Smooth muscle cell (in vitro differentiated cells): Measurements from ENCODE around the gene SLC9A3. TPM values are rescaled to one million over a fixed set of nuclear protein-coding genes. Genes with fewer than 3 reads are reported as not detected.

Source experiments
- DNase-seq: peaks from one replicate; lab custom pipeline; 2025; ENCODE audit not compliant: unreplicated experiment; lab: John Stamatoyannopoulos, UW
- H2AFZ ChIP-seq: fragments of 200-600 bp; sonication (generic); 2 replicates; pipeline ENCODE4 v1.6.0; 2016; ENCODE audit warnings: antibody characterized with exemption, low read depth, mild to moderate bottlenecking
- H3F3A ChIP-seq: fragments of 200-600 bp; sonication (generic); 2 replicates; pipeline ENCODE4 v1.6.0; 2017; ENCODE audit warnings: antibody characterized with exemption, low read depth
- H3K27ac ChIP-seq: fragments of 200-600 bp; sonication (generic); 2 replicates; pipeline ENCODE4 v1.5.1; 2016; ENCODE audit warnings: low read depth, mild to moderate bottlenecking
- H3K27me3 ChIP-seq: fragments of 200-600 bp; sonication (generic); 2 replicates; pipeline ENCODE4 v1.6.1; 2016; ENCODE audit warnings: low read depth, mild to moderate bottlenecking
- H3K36me3 ChIP-seq: fragments of 200-600 bp; sonication (generic); 2 replicates; pipeline ENCODE4 v1.5.1; 2016; ENCODE audit warnings: low read depth
- H3K4me1 ChIP-seq: fragments of 200-600 bp; sonication (generic); 2 replicates; pipeline ENCODE4 v1.5.1; 2016; ENCODE audit warnings: low read depth
- H3K4me2 ChIP-seq: fragments of 200-600 bp; sonication (generic); 2 replicates; pipeline ENCODE4 v1.6.0; 2016; ENCODE audit warnings: mild to moderate bottlenecking
- H3K4me3 ChIP-seq: fragments of 200-600 bp; sonication (generic); 2 replicates; pipeline ENCODE4 v1.5.1; 2016; ENCODE audit warnings: mild to moderate bottlenecking
- H3K79me2 ChIP-seq: fragments of 200-600 bp; sonication (generic); 2 replicates; pipeline ENCODE4 v1.6.0; 2016; ENCODE audit warnings: low read depth, mild to moderate bottlenecking
- H3K9ac ChIP-seq: fragments of 200-600 bp; sonication (generic); 2 replicates; pipeline ENCODE4 v1.6.0; 2016; ENCODE audit warnings: low read depth
- H3K9me3 ChIP-seq: fragments of 200-600 bp; sonication (generic); replicated peaks from 2 replicates; pipeline ENCODE4 v1.5.1; 2016; ENCODE audit warnings: low read depth
- H4K20me1 ChIP-seq: fragments of 200-600 bp; sonication (generic); 2 replicates; pipeline ENCODE4 v1.6.0; 2016; ENCODE audit warnings: low read depth
- CTCF ChIP-seq: fragments of 200-600 bp; sonication (generic); IDR thresholded peaks from 2 replicates; pipeline ENCODE4 v1.5.1; 2017; ENCODE audit warnings: borderline replicate concordance, mild to moderate bottlenecking, antibody characterized with exemption; ENCODE audit not compliant: insufficient read depth, poor library complexity, severe bottlenecking
- WGBS: methylation state at CpG from one replicate; pipeline ENCODE4 v1.1.7; 2016; ENCODE audit warnings: low lambda C conversion rate; 5-methylcytosine and 5-hydroxymethylcytosine counted together
- polyA plus RNA-seq: library from polyadenylated mRNA; unstranded; fragments of >200 nt; fragmentation: Nextera tagmentation; extraction: Ambion mirVana; gene quantifications from 2 replicates; pipeline ENCODE4 v1.2.1, GENCODE V29; 2016
- total RNA-seq: library from RNA; depleted of rRNA; stranded (reverse); fragments of >200 nt; gene quantifications from 2 replicates; pipeline ENCODE4 v1.2.3, GENCODE V29; 2014

Gene SLC9A3
- total and polyA plus RNA-seq, 2 experiments from 2014 or later, result 1.1 to 1.8 TPM

- WGBS, result 77% methylated on average over 25 of the region's 26 CpGs
- Histone ChIP-seq H3K27ac (no peak overlapping the region), H3K4me3 (no peak overlapping the region), H3K4me1 (no peaks in the 10 kb centered on the region), H3K9ac (no peak overlapping the region), H3K4me2 (no peak overlapping the region), H4K20me1 (no peaks in the 10 kb centered on the region), H2AFZ (no peak overlapping the region), H3K27me3 (peaks cover 52% of the 10 kb centered on the region), H3K36me3 (no peaks in the 10 kb centered on the region), H3K79me2 (no peaks in the 10 kb centered on the region), H3K9me3 (no peaks in the 10 kb centered on the region), H3F3A (no peaks in the 10 kb centered on the region)
- DNase-seq, result no peak
- TF ChIP-seq CTCF, result no peak
Measured at GRCh38 chr5:493119-493701, 31.0 kb downstream of the SLC9A3 start.

GRCh38 chr5:492314-492893, 31.8 kb downstream of the SLC9A3 start:
- no peaks in the 10 kb centered on the region for H4K20me1 ChIP-seq

GRCh38 chr5:491856-492155, 32.4 kb downstream of the SLC9A3 start:
- WGBS, result 94% methylated on average over 13 of the region's 19 CpGs
- H2AFZ ChIP-seq, result no peak overlapping the region
- H4K20me1 ChIP-seq, result no peaks in the 10 kb centered on the region
- no peak overlapping the region for H3K4me2 ChIP-seq
- H3K4me1 ChIP-seq, result no peaks in the 10 kb centered on the region
- H3K79me2 ChIP-seq, result no peaks in the 10 kb centered on the region
- H3K4me3 ChIP-seq, result no peak overlapping the region
- no peaks in the 10 kb centered on the region for H3K36me3 ChIP-seq
- H3K9ac ChIP-seq, result no peak overlapping the region
- no peak overlapping the region for H3K27ac ChIP-seq
- H3K9me3 ChIP-seq, result no peaks in the 10 kb centered on the region
- TF ChIP-seq CTCF, result no peak
- H3K27me3 ChIP-seq, result peaks cover 39% of the 10 kb centered on the region
- H3F3A ChIP-seq, result no peaks in the 10 kb centered on the region
- no peak for DNase-seq

More at GRCh38 chr5:492314-492893, 31.8 kb downstream of the SLC9A3 start:
- Histone ChIP-seq H3K4me2 (no peak overlapping the region), H3K4me3 (no peak overlapping the region), H3K9me3 (no peaks in the 10 kb centered on the region), H3K9ac (no peak overlapping the region), H3K4me1 (no peaks in the 10 kb centered on the region), H3K27ac (no peak overlapping the region), H3K79me2 (no peaks in the 10 kb centered on the region), H3K36me3 (no peaks in the 10 kb centered on the region), H2AFZ (no peak overlapping the region), H3F3A (no peaks in the 10 kb centered on the region), H3K27me3 (peaks cover 45% of the 10 kb centered on the region)
- WGBS, result 84% methylated on average over 6 of the region's 18 CpGs
- no peak for TF ChIP-seq CTCF
- DNase-seq, result no peak

- no peaks in the 10 kb centered on the region for H4K20me1 ChIP-seq
- H3K4me2 ChIP-seq, result no peak overlapping the region
- no peaks in the 10 kb centered on the region for H3F3A ChIP-seq
- peaks cover 34% of the 10 kb centered on the region for H3K27me3 ChIP-seq
- H2AFZ ChIP-seq, result no peak overlapping the region
- H3K36me3 ChIP-seq, result no peaks in the 10 kb centered on the region
- no peak for DNase-seq
- H3K9me3 ChIP-seq, result no peaks in the 10 kb centered on the region
- no peak for TF ChIP-seq CTCF
- no peak overlapping the region for H3K9ac ChIP-seq
- no peak overlapping the region for H3K27ac ChIP-seq
- 91% methylated on average over 49 of the region's 52 CpGs for WGBS
- no peaks in the 10 kb centered on the region for H3K4me1 ChIP-seq
- H3K79me2 ChIP-seq, result no peaks in the 10 kb centered on the region
- H3K4me3 ChIP-seq, result no peak overlapping the region
Measured at GRCh38 chr5:491119-491855, 33.0 kb downstream of the SLC9A3 start.
